Activated naive CD4-positive, alpha-beta T cell treated with anti-CD3 and anti-CD28 coated beads for 36 hours (primary cell): ENCODE results near the gene CCM2. TPM values are rescaled to one million over a fixed set of nuclear protein-coding genes. Genes with fewer than 3 reads are reported as not detected.
"Not testable (repeated sequence)": the region's sequence is repeated elsewhere in the genome, so short reads cannot be mapped to it uniquely, and the experiment has no call there.

Source experiments
- CTCF ChIA-PET: fragments of 350-600 bp; sonication (Branson Sonifier 250); formaldehyde crosslinking; loops from one replicate; lab custom pipeline; 2021; ENCODE audit warnings: antibody characterized with exemption; lab: Charles Lee
- DNase-seq: peaks from one replicate; pipeline ENCODE4 v3.0.0-alpha.2; 2020
- H3K27ac Mint-ChIP-seq: one replicate; pipeline ENCODE4 v1.8.0; 2021; ENCODE audit warnings: mild to moderate bottlenecking, mixed read lengths
- H3K27me3 Mint-ChIP-seq: one replicate; pipeline ENCODE4 v1.8.0; 2021; ENCODE audit warnings: low read depth, mixed read lengths
- H3K36me3 Mint-ChIP-seq: one replicate; pipeline ENCODE4 v1.8.0; 2021; ENCODE audit warnings: low read depth, mixed read lengths
- H3K4me1 Mint-ChIP-seq: one replicate; pipeline ENCODE4 v1.8.0; 2021; ENCODE audit warnings: low read depth, mixed read lengths
- H3K4me3 Mint-ChIP-seq: one replicate; pipeline ENCODE4 v1.8.0; 2021; ENCODE audit warnings: mild to moderate bottlenecking, moderate library complexity, mixed read lengths
- H3K9me3 Mint-ChIP-seq: one replicate; pipeline ENCODE4 v1.8.0; 2021; ENCODE audit warnings: mixed read lengths
- intact Hi-C: fragments of 100-400 bp; cut with micrococcal nuclease; formaldehyde crosslinking; loops from one replicate; pipeline ENCODE4 v1.15.1; 2023
- total RNA-seq, 2 experiments: library from RNA; stranded (reverse); gene quantifications; one replicate each; pipeline ENCODE4 v1.2.3, GENCODE V29; 2021

The CCM2 gene
- total RNA-seq, 2 experiments from 2014 or later, result 87.9 to 88.3 TPM

DNA sequence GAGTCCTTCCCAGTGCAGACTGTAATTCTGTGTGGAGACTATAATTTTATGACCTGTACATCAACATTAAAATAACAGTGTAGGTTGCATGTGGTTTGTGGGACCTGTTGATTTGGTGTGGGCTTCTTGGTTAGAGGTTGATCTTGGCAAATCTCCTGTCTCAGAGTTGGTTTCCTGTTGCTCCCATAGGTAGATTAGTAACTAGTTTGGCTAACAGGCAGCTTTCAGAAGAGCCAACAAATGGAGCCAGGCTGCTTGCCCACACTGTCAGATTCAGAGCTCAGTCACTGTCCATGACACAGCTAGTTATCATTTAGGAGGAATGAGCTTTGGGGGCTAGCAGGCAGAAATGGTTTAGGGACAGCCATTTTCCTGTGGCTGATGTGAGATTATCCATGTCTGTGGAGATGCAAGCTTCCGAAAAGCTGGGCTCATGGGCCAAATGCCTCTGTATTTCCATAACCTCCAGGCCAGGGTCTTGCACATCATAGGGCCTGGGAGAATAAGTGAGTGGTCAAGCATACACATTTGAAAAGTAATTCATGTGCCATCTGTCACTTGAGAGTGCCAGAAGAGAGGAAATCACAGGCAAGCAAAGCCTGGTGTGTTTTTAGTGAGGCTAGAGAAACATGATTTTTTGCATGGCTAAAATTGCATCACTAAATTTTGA is 33.4 kb downstream of the CCM2 start:
- peak overlapping the region; percentile 84 for H3K27ac Mint-ChIP-seq
- CTCF ChIA-PET, result interaction anchor here (1.0 to 2.4 kb wide), 4 partner anchors 18 to 102 kb away, joined by 3 to 11 read pairs (median 6); no protein-coding TSS in a partner anchor

DNA sequence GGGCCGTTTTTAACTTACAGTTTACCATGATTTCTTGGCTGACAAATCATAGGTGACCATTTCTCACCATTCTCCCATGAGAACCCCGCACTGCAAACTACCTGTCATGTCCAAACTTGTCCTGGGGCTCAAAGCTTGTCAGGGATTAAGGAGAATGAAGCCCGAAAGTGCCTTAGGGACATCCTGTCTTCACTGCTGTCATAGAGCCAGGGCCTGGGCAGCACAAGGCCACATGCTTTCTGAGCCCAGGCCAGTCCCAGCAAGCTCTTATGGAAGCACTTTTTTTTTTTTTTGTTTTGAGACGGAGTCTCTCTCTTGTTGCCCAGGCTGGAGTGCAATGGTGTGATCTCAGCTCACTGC is 33.9 kb downstream of the CCM2 start:
- Mint-ChIP-seq H3K36me3 (peaks cover 18% of the 10 kb centered on the region), H3K27me3 (no peaks in the 10 kb centered on the region), H3K9me3 (no peaks in the 10 kb centered on the region), H3K4me1 (peaks cover 79% of the 10 kb centered on the region), H3K27ac (peak overlapping the region; percentile 84), H3K4me3 (no peak overlapping the region)
- CTCF ChIA-PET, result interaction anchor here (1.0 to 1.6 kb wide), 3 partner anchors 17 to 102 kb away, joined by 3 to 8 read pairs (median 4); no protein-coding TSS in a partner anchor
- intact Hi-C loops, result no loop called here
- DNase-seq, result no peak

More for the DNA sequence above, 33.4 kb downstream of the CCM2 start:
- no peak for DNase-seq
- H3K4me3 Mint-ChIP-seq, result no peak overlapping the region
- peaks cover 18% of the 10 kb centered on the region for H3K36me3 Mint-ChIP-seq
- intact Hi-C loops, result no loop called here
- no peaks in the 10 kb centered on the region for H3K9me3 Mint-ChIP-seq
- H3K27me3 Mint-ChIP-seq, result no peaks in the 10 kb centered on the region
- peaks cover 79% of the 10 kb centered on the region for H3K4me1 Mint-ChIP-seq

DNA sequence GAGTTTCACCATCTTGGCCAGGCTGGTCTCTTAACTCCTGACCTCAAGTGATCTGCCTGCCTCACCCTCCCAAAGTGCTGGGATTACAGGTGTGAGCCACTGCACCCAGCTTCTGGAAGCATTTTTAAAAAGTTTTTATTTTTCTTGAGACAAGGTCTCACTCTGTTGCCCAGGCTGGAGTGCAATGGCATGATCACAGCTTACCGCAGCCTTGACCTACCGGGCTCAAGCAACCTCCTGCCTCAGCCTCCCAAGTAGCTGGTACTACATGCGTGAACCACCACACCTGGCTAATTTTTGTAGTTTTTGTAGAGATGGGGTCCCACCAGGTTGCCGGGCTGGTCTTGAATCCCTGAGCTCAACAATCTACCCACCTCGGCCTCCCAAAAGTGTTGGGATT is 34.7 kb downstream of the CCM2 start:
- H3K4me3 Mint-ChIP-seq, H3K27ac Mint-ChIP-seq, DNase-seq, H3K27me3 Mint-ChIP-seq, intact Hi-C loops, H3K9me3 Mint-ChIP-seq: not testable (repeated sequence)
- CTCF ChIA-PET, result interaction anchor here (1.6 kb wide), 1 partner anchor 16 kb away, joined by 3 read pairs; no protein-coding TSS in a partner anchor
- peaks cover 74% of the 10 kb centered on the region for H3K4me1 Mint-ChIP-seq
- peaks cover 19% of the 10 kb centered on the region for H3K36me3 Mint-ChIP-seq

DNA sequence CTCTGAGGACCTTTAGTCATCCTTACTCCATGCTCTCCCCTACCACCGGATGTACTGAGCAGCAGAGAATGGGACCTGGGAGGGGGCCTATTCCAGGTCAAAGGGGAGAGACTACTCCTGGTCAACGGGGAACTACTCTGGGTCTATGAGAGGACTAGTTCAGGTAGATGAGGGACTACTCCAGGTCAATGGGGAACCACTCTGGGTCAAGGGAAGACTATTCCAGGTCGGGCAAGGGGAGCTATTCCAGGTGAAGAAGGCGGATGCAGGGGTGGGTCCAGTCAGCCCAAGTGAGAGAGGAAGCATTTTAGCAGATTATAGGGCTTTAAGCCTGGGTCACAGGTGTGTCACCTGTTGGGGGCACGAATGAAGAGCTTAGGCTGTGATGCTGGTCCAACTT is 35.4 kb downstream of the CCM2 start:
- no peak for DNase-seq
- peaks cover 70% of the 10 kb centered on the region for H3K4me1 Mint-ChIP-seq
- CTCF ChIA-PET, result interaction anchor here (1.0 to 1.5 kb wide), 2 partner anchors 17 to 38 kb away, joined by 3 to 6 read pairs; no protein-coding TSS in a partner anchor
- H3K9me3 Mint-ChIP-seq, result no peaks in the 10 kb centered on the region
- intact Hi-C loops, result no loop called here
- H3K4me3 Mint-ChIP-seq, result no peak overlapping the region
- H3K27me3 Mint-ChIP-seq, result no peaks in the 10 kb centered on the region
- peaks cover 18% of the 10 kb centered on the region for H3K36me3 Mint-ChIP-seq
- peak overlapping the region; percentile 55 for H3K27ac Mint-ChIP-seq

DNA sequence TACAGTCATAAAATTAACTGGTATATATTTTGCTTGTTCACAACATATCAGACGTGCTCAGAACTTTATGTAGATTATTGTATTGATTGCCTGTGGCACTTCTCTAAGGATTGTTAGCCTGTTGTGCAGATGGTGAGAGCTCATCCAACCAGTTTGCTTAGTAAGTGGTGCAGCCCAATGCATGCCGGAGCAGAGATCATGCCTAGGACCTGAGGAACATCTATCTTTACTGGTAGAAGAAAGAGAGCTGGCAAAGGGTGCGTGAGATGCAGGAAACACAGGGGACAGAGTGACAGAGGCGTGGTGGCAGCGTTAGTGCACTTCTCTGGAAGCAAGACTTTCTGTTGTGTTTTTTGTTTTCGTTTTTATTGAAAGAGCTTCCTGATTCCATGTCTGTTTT is 35.9 kb downstream of the CCM2 start:
- peak; percentile 51 for DNase-seq
- Mint-ChIP-seq H3K27ac (peak overlapping the region; percentile 55), H3K27me3 (no peaks in the 10 kb centered on the region), H3K9me3 (no peaks in the 10 kb centered on the region), H3K4me3 (peak overlapping the region; percentile 4), H3K36me3 (peaks cover 20% of the 10 kb centered on the region), H3K4me1 (peaks cover 74% of the 10 kb centered on the region)
- CTCF ChIA-PET, result interaction anchor here (1.0 to 1.5 kb wide), 4 partner anchors 13 to 38 kb away, joined by 3 to 6 read pairs (median 4); no protein-coding TSS in a partner anchor
- intact Hi-C loops, result loop anchor here (1.0 to 2.0 kb wide), 2 partner anchors 9 to 57 kb away; partner anchors contain the start of gene MYO1G

DNA sequence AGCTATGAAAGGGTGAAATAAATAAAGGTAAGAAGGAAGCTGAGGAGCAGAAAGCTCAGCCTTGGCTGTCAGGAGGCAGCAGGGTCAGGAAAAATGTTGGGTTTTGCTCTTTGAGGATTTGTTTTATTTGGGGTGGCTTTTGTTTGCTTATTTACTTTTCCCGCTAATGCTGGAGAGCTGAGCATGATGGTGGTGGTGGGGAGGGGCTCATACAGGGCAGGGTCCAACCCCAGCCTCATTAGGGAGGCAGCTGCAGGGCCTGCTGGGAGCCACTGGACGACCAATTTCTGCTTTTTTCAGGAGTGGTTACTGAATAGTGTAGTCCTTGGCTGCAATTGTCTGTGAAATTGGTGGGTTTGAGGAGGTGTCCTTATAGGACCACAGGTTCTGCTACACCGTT is 36.3 kb downstream of the CCM2 start:
- Mint-ChIP-seq H3K4me1 (peaks cover 76% of the 10 kb centered on the region), H3K9me3 (no peaks in the 10 kb centered on the region), H3K36me3 (peaks cover 23% of the 10 kb centered on the region), H3K27me3 (no peaks in the 10 kb centered on the region), H3K27ac (peak overlapping the region; percentile 55), H3K4me3 (peak overlapping the region; percentile 4)
- DNase-seq, result no peak
- intact Hi-C loops, result loop anchor here (1.0 to 2.0 kb wide), 2 partner anchors 9 to 58 kb away; partner anchors contain the start of gene MYO1G
- CTCF ChIA-PET, result interaction anchor here (1.0 to 1.5 kb wide), 5 partner anchors 12 to 64 kb away, joined by 3 to 6 read pairs (median 3); no protein-coding TSS in a partner anchor

DNA sequence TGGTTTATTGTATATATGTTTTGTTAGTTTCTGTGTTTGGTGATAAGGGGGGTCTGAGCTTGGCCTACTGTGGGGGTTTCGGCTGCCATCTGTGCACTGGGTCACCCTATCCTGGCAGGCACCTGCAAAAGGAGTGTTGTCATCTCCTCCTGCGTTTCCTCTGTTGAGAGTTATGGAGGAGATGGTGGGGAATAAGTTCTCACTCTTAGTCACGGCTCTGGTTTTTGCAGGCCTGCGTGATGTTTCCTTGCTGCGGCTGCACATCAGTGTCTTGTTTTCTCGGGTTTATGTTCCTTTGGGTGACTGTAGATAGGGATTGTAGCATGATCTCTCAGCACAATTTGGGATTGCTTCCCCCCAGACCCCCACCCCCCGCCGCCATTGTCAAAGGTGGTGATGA is 36.8 kb downstream of the CCM2 start:
- peak overlapping the region; percentile 55 for H3K27ac Mint-ChIP-seq
- DNase-seq, result peak; percentile 57
- H3K27me3 Mint-ChIP-seq, result no peaks in the 10 kb centered on the region
- intact Hi-C loops, result loop anchor here (1.0 to 2.0 kb wide), 2 partner anchors 9 to 58 kb away; partner anchors contain the start of gene MYO1G
- H3K4me1 Mint-ChIP-seq, result peaks cover 79% of the 10 kb centered on the region
- CTCF ChIA-PET, result interaction anchor here (0.9 to 1.5 kb wide), 5 partner anchors 12 to 64 kb away, joined by 3 to 6 read pairs (median 3); no protein-coding TSS in a partner anchor
- peaks cover 23% of the 10 kb centered on the region for H3K36me3 Mint-ChIP-seq
- H3K9me3 Mint-ChIP-seq, result no peaks in the 10 kb centered on the region
- peak overlapping the region; percentile 4 for H3K4me3 Mint-ChIP-seq

DNA sequence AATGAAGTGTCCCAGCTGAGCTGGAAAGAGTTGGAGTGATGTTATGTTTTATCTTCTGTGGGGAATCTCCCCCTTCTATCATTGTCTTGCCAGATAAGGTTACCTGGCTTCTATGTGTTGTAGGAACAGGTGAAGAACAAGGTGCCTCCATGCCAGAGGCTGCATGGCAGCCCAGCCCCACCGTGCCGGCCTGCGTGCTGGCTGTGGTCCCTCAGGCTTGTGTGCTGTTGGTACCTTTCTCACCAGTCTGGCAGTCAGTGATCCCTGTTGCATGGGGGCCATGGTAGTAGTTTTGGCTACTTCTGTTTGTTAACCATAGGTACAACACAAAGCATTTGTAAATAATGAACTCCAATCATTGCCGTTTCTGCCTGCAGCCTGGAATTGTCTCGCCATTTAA is 37.9 kb downstream of the CCM2 start:
- peak overlapping the region; percentile 39 for H3K27ac Mint-ChIP-seq
- peaks cover 74% of the 10 kb centered on the region for H3K4me1 Mint-ChIP-seq
- no peak for DNase-seq
- no peaks in the 10 kb centered on the region for H3K9me3 Mint-ChIP-seq
- CTCF ChIA-PET, result no interaction called here
- peaks cover 26% of the 10 kb centered on the region for H3K36me3 Mint-ChIP-seq
- no peaks in the 10 kb centered on the region for H3K27me3 Mint-ChIP-seq
- intact Hi-C loops, result loop anchor here (2.0 kb wide), 1 partner anchor 59 kb away; the partner anchor contains the start of gene MYO1G
- H3K4me3 Mint-ChIP-seq, result no peak overlapping the region

DNA sequence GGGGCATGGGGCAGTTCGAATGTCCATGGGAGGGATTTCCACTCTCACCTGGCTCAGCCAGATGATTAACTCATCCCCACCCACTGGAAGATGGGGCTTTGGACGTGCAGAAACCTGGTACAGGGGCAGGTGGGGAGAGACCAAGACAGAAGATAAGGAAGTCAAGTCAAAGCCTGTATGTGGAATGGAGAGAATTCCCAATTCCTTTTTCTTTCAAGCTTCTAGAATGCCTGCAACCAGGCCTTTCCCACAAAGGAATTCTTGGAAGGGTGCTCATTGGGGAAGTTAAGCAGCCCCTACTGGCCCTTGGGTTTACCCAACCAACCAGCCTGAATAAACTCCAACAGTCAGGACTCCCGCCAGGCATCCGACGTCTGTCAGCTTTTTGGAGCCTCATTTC is 39.1 kb downstream of the CCM2 start:
- Mint-ChIP-seq H3K27ac (no peak overlapping the region), H3K27me3 (no peaks in the 10 kb centered on the region), H3K9me3 (no peaks in the 10 kb centered on the region), H3K4me1 (peaks cover 69% of the 10 kb centered on the region), H3K36me3 (peaks cover 34% of the 10 kb centered on the region), H3K4me3 (no peak overlapping the region)
- intact Hi-C loops, result no loop called here
- CTCF ChIA-PET, result interaction anchor here (0.6 to 1.1 kb wide), 2 partner anchors 66 to 129 kb away, joined by 3 to 5 read pairs; no protein-coding TSS in a partner anchor
- no peak for DNase-seq

DNA sequence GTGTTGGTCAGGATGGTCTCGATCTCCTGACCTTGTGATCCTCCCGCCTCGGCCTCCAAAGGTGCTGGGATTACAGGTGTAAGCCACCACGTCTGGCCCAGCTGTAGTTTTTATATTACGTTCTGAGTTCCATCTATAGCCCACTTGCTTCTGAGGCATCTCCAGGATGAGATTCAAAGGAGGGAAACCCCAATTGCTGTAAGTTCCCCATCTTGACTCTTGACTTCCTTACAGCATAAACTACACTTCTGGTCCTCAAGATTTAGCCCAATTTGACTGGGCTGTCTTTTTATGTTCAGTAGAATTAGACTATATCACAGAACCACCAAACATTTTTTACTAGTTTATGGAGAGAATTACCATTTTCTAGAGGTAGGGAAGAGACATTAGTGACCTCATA is 44.3 kb downstream of the CCM2 start:
- Mint-ChIP-seq H3K4me3 (no peak overlapping the region), H3K4me1 (peaks cover 46% of the 10 kb centered on the region), H3K27ac (peak overlapping the region; percentile 41), H3K36me3 (peaks cover 38% of the 10 kb centered on the region), H3K27me3 (no peaks in the 10 kb centered on the region), H3K9me3 (no peaks in the 10 kb centered on the region)
- intact Hi-C loops, result no loop called here
- CTCF ChIA-PET, result interaction anchor here (0.6 kb wide), 1 partner anchor 109 kb away, joined by 3 read pairs; no protein-coding TSS in a partner anchor
- DNase-seq, result no peak

DNA sequence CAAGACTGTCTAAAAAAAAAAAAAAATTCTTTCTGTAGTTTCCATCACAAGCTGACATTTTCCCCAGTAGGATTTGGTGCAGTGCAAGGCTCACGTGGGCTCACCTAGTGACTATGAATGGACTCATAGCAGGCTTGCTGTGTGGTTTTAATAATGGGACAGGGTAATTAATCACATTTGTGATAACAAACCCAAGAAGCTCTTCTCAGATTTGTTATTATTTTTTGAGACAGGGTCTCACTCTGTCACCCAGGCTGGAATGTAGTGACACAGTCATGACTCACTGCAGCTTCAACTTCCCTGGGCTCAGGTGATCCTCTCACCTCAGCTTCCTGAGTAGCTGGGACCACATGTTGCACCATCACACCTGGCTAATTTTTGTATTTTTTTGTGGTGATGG is 48.7 kb downstream of the CCM2 start:
- Mint-ChIP-seq H3K27me3 (no peaks in the 10 kb centered on the region), H3K9me3 (no peaks in the 10 kb centered on the region), H3K4me3 (no peak overlapping the region), H3K4me1 (peaks cover 43% of the 10 kb centered on the region), H3K27ac (no peak overlapping the region), H3K36me3 (peaks cover 23% of the 10 kb centered on the region)
- intact Hi-C loops, result no loop called here
- no peak for DNase-seq
- CTCF ChIA-PET, result interaction anchor here (0.6 to 1.2 kb wide), 3 partner anchors 12 to 87 kb away, joined by 3 to 6 read pairs (median 5); no protein-coding TSS in a partner anchor

DNA sequence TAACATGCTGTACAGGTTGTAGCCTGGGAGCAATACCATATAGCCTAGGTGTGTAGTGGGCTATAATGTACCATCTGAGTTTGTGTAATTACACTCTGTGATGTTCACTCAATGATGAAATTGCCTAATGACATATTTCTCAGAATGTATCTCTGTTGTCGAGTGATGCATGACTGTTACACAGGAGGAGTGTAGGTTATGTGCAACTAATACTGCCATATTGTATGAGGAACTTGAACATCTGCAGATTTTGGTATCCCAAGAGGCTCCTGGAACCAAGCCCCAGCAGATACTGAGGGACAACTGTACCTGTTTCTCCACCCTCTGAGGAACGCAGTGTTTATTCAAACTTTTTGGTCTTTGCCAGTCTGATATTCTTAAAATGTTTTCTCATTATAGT is 50.2 kb downstream of the CCM2 start:
- DNase-seq, result no peak
- intact Hi-C loops, result no loop called here
- no peaks in the 10 kb centered on the region for H3K27me3 Mint-ChIP-seq
- H3K4me3 Mint-ChIP-seq, result no peak overlapping the region
- no peaks in the 10 kb centered on the region for H3K9me3 Mint-ChIP-seq
- H3K4me1 Mint-ChIP-seq, result peaks cover 45% of the 10 kb centered on the region
- H3K27ac Mint-ChIP-seq, result peak overlapping the region; percentile 21
- CTCF ChIA-PET, result no interaction called here
- H3K36me3 Mint-ChIP-seq, result peaks cover 23% of the 10 kb centered on the region
